WTC11 (cell line): Measurements from ENCODE around the gene CUL4A. TPM values are rescaled to one million over a fixed set of nuclear protein-coding genes. Genes with fewer than 3 reads are reported as not detected.

ENCODE experiments used
- ATAC-seq: fragments of 200-7000 bp; cut with Tn5 transposase; 2 replicates; pipeline ENCODE4 v1.10.0; 2021; ENCODE audit warnings: mild to moderate bottlenecking, moderate library complexity
- CTCF ChIA-PET: fragments of 300-600 bp; sonication (Branson Sonifier 250); formaldehyde crosslinking; loops from one replicate; lab custom pipeline; 2021; ENCODE audit warnings: antibody characterized with exemption; lab: Charles Lee
- POLR2A ChIA-PET: fragments of 350-600 bp; sonication (Branson Sonifier 250); formaldehyde crosslinking; loops from one replicate; lab custom pipeline; 2021; ENCODE audit warnings: antibody characterized with exemption; lab: Charles Lee
- DNase-seq: peaks from one replicate; pipeline ENCODE4 v3.0.0; 2021; ENCODE audit warnings: low spot score
- H3K27ac Mint-ChIP-seq: 2 replicates; pipeline ENCODE4 v1.8.0; 2021; ENCODE audit warnings: mixed read lengths
- H3K27me3 Mint-ChIP-seq: 2 replicates; pipeline ENCODE4 v1.8.0; 2021; ENCODE audit warnings: low read depth, mild to moderate bottlenecking, moderate library complexity, mixed read lengths
- H3K36me3 Mint-ChIP-seq: 2 replicates; pipeline ENCODE4 v1.8.0; 2021; ENCODE audit warnings: mixed read lengths
- H3K4me1 Mint-ChIP-seq: 2 replicates; pipeline ENCODE4 v1.8.0; 2022; ENCODE audit warnings: mixed read lengths
- H3K4me3 Mint-ChIP-seq: 2 replicates; pipeline ENCODE4 v1.8.0; 2021; ENCODE audit warnings: mild to moderate bottlenecking, moderate library complexity, mixed read lengths
- H3K9me3 Mint-ChIP-seq: 2 replicates; pipeline ENCODE4 v1.8.0; 2021; ENCODE audit warnings: mixed read lengths
- AFF4 ChIP-seq: sonication (generic); formaldehyde crosslinking; IDR thresholded peaks from 2 replicates; pipeline ENCODE4 v1.8.1; 2023; ENCODE audit warnings: mild to moderate bottlenecking, missing genetic modification reagents, borderline replicate concordance
- ATF3 ChIP-seq: sonication (generic); formaldehyde crosslinking; conservative IDR thresholded peaks from 2 replicates; pipeline ENCODE4 v1.8.1; 2022; ENCODE audit warnings: mild to moderate bottlenecking, missing genetic modification reagents
- ATF6 ChIP-seq: sonication (generic); formaldehyde crosslinking; IDR thresholded peaks from 2 replicates; pipeline ENCODE4 v1.8.1; 2023; ENCODE audit warnings: mild to moderate bottlenecking, missing genetic modification reagents
- E2F1 ChIP-seq: sonication (generic); formaldehyde crosslinking; IDR thresholded peaks from 2 replicates; pipeline ENCODE4 v1.8.0; 2022; ENCODE audit warnings: mild to moderate bottlenecking, missing genetic modification reagents
- ERG ChIP-seq: fragments of 250-450 bp; sonication (Bioruptor Pico); IDR thresholded peaks from 2 replicates; pipeline ENCODE4 v1.8.0; 2021; ENCODE audit warnings: mild to moderate bottlenecking
- PRDM15 ChIP-seq: sonication (generic); formaldehyde crosslinking; IDR thresholded peaks from 2 replicates; pipeline ENCODE4 v1.8.0; 2022; ENCODE audit warnings: missing genetic modification reagents
- RELA ChIP-seq: sonication (generic); formaldehyde crosslinking; IDR thresholded peaks from 2 replicates; pipeline ENCODE4 v1.8.1; 2022; ENCODE audit warnings: missing genetic modification reagents, mild to moderate bottlenecking, borderline replicate concordance
- TCF7 ChIP-seq: sonication (generic); formaldehyde crosslinking; IDR thresholded peaks from 2 replicates; pipeline ENCODE4 v1.8.0; 2022; ENCODE audit warnings: mild to moderate bottlenecking, low read depth, missing genetic modification reagents, moderate library complexity
- USF1 ChIP-seq: sonication (generic); formaldehyde crosslinking; IDR thresholded peaks from 2 replicates; pipeline ENCODE4 v1.8.0; 2022; ENCODE audit warnings: mild to moderate bottlenecking, missing genetic modification reagents
- ZNF138 ChIP-seq: sonication (generic); formaldehyde crosslinking; conservative IDR thresholded peaks from 2 replicates; pipeline ENCODE4 v1.8.1; 2022; ENCODE audit warnings: mild to moderate bottlenecking, moderate library complexity, missing genetic modification reagents
- ZNF317 ChIP-seq: sonication (generic); formaldehyde crosslinking; IDR thresholded peaks from 2 replicates; pipeline ENCODE4 v1.8.1; 2023; ENCODE audit warnings: low read depth, mild to moderate bottlenecking, moderate library complexity, missing genetic modification reagents, borderline replicate concordance
- ZNF425 ChIP-seq: fragments of 250-450 bp; sonication (Bioruptor Pico); conservative IDR thresholded peaks from 2 replicates; pipeline ENCODE4 v1.9.0; 2021; ENCODE audit warnings: mild to moderate bottlenecking
- ZNF512 ChIP-seq: sonication (generic); formaldehyde crosslinking; IDR thresholded peaks from 2 replicates; pipeline ENCODE4 v1.8.1; 2022; ENCODE audit warnings: missing genetic modification reagents, borderline replicate concordance
- total RNA-seq: library from RNA; stranded (reverse); gene quantifications from 3 replicates; pipeline ENCODE4 v1.2.3, GENCODE V29; 2021

CUL4A gene
- total RNA-seq, 1 experiment from 2014 or later = 99.9 TPM

- TF ChIP-seq AFF4 (no peak), ZNF138 (CRISPR knock-in tag) (no peak), E2F1 (no peak), ATF3 (no peak), ZNF512 (CRISPR knock-in tag) (no peak), TCF7 (no peak), PRDM15 (CRISPR knock-in tag) (no peak), ERG (CRISPR knock-in tag) (no peak), ZNF425 (CRISPR knock-in tag) (no peak), ATF6 (CRISPR knock-in tag) (no peak), USF1 (no peak), RELA (no peak), ZNF317 (CRISPR knock-in tag) (no peak)
- Mint-ChIP-seq H3K4me3 (no peak overlapping the region), H3K9me3 (no peaks in the 10 kb centered on the region), H3K27me3 (no peaks in the 10 kb centered on the region), H3K36me3 (peaks cover 75% of the 10 kb centered on the region), H3K4me1 (no peaks in the 10 kb centered on the region), H3K27ac (no peak overlapping the region)
- CTCF ChIA-PET = no interaction called here
- ATAC-seq (no peak), DNase-seq (no peak)
- POLR2A ChIA-PET = no interaction called here
Observed at GRCh38 chr13:113192279-113192678, 17.1 kb upstream of the CUL4A start.
